ENCODE results near the gene RAMACL.

DNA sequence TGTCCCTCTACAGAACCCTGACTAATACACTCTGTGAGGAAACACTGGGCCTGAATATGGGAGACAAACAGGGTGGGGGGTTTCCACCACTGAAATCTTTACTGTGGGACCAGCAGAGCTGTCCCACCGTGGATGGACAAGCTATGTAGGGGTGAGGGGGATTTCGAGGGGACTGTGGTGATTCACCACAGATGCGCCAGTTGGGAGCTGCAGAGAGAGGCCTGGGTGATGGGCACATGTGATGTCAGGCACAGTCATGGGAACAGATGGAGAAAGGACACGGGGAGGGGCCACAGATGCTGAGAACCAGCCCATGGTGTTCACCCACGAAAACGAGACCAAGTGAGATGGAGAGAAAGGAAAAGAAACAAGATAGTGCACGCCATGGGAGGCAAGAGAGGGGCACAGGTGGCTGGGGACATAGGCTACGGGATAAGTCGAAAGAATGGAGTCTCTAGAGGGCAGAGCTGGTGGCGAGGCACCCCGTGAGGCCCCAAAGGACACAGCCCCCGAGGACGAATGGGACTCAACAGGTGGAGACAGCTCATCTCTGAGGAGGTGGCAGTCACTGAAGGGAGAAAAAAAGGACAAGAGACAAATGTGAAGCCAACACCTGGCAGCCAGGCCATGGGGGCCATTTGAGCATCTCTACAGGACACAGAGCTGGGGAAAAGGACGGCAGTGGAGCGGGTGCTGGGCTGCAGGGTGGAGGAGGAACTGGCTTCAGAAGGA, 10.5 kb upstream of the RAMACL start:
- TF ChIP-seq, protein P1, sequence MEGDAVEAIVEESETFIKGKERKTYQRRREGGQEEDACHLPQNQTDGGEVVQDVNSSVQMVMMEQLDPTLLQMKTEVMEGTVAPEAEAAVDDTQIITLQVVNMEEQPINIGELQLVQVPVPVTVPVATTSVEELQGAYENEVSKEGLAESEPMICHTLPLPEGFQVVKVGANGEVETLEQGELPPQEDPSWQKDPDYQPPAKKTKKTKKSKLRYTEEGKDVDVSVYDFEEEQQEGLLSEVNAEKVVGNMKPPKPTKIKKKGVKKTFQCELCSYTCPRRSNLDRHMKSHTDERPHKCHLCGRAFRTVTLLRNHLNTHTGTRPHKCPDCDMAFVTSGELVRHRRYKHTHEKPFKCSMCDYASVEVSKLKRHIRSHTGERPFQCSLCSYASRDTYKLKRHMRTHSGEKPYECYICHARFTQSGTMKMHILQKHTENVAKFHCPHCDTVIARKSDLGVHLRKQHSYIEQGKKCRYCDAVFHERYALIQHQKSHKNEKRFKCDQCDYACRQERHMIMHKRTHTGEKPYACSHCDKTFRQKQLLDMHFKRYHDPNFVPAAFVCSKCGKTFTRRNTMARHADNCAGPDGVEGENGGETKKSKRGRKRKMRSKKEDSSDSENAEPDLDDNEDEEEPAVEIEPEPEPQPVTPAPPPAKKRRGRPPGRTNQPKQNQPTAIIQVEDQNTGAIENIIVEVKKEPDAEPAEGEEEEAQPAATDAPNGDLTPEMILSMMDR (IDR thresholded peaks at IDR 0.05; ENCODE audit: poor library complexity), result no peak
- TF ChIP-seq EZH2 (IDR thresholded peaks at IDR 0.05; ENCODE audit: borderline replicate concordance), result no peak
